NCI-H2227 treated with DMSO at 0.1 percent for 48 hours (cell line): ENCODE data around the gene COL18A1.
A peak's percentile ranks its signal among the peaks of the same experiment; 100 is the strongest.

Experiments
- DNase-seq: peaks from one replicate; lab custom pipeline; 2025; lab: John Stamatoyannopoulos, UW

The COL18A1 gene

DNA sequence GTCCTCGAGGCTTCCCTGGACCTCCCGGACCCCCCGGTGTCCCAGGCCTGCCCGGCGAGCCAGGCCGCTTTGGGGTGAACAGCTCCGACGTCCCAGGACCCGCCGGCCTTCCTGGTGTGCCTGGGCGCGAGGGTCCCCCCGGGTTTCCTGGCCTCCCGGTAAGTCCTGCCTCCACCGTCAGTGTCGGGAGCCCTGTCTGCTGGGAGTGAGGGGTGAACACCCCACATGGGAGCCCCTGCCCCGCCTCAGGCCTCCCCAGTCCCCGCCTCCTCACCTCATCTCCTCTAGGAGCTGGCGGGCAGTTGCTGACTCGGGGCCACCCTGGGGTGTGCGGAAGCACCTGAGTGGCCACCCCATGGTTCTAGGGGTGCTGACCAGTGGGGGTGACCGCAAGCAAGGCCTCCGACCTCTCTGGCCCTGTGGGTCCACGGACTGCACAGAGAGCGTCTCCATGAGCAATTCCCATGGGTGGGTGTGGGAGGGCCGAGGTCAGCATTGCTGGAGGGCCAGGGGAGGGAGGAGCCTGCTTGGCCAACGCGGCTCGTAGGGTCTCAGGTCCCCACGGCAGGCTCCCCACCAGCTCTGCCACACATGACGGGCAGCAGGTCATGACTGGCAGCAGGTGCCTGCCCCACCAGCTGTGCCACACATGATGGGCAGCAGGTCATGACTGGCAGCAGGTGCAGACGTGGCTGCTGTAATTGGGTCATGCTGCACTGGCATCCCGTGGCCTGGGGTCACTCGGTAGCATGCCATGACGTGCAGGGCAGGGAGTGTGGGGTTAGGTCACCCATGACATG, 75.9 kb downstream of the COL18A1 start:
- no peak for DNase-seq

DNA sequence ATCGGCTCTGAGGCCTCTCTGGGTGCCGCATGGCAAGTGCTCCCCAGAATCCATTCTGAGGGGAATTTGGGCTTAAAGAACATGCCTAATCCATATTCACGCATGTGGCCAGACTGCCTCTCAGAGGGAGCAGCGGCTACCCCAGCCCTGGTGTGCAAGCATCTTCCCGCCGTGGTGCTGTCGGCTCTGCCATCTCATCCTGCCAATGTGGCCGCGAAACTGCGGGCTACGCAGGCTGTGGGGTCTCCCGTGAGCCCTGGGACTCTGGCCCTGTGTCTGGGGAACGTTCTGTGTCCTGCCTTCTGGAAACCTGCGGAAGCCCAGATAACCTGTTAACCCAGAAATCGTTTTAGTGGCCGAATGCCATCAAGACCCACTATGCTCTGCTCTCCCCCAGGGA, 76.6 kb downstream of the COL18A1 start:
- no peak for DNase-seq

DNA sequence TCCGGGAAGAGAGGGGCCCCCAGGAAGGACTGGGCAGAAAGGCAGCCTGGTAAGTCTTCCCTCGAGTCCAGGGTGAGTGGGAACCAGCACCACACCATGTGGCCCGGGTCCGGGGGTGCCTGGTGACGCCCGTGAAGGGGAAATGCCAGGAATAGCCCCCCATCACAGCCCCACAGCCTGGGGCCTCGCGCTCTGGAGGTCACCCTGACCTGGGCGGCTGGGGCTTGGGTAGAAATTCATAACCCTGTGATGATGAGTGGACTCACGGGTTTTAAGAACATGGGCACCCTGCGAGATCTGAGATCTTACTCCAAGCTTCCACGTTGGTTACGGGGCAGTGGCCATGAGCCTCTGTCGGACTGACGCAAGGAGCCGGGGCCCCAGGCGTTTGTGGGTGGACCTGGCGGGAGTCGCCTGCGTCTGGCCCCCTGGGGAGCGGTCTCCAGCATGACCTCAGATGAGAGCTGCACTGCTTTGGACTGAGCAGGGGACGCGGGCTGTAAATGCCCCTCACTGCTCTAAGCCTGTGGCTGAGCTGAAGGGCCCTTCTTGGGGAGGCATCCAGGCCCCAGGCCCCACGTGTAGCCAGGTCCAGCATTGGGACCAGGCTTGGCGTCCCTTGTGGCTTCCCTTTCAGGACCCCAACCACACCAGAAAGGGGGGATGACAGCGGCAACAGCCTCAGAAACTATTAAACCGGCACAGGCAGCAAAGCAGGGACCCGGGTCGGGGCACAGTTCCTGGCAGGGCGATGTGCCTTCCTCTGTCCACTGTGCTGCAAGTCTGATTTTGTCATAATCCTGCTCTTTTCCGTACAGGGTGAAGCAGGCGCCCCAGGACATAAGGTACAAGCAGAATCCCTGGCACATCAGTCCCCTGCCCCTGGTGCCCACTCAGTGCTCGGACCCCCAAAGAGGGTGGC, 77.3 kb downstream of the COL18A1 start:
- DNase-seq: no peak

DNA sequence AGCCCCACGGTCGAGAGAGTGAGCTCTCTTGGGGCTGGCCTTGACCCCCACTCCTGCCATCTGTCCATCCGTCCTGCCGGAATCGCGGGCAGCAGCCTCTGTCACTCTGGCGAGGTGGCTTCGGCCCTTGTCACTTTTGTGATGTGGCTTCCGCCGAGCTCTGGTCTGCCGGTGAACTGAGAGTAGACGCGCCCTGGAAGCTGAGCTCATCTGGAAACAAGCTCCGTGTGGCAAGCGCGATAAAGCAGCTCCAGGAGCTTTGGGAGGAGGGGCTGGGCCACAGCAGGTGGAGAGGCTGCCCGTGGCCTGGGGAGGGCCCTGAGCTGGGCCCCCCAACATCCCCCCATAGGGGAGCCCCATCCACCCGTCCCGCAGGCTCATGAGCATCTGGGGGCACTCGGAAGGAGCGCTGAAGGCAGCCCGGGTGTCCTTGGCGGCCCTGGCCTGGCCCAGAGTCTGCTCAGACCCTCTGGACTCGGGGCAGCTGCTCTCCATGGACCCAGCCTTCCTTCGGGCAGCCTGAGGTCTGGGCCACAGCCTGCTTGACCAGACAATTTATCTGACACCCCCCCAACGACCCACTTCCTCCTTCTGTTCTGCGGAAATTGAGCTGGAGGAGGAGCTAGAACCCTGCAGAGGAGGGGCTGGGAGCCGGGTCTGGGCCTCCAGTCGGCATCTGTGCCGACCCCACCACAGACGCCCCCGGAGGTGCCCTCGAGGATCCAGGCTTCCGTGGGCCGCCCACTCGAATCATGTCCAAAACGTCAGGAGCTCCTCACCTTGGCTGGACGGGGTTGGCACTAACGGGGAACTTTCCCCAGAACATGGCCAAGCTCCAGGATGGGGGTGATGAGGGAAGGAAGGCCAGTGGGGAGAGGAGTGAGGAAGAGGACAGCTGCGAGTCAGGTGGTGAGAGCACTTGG, 78.2 kb downstream of the COL18A1 start:
- DNase-seq: no peak

DNA sequence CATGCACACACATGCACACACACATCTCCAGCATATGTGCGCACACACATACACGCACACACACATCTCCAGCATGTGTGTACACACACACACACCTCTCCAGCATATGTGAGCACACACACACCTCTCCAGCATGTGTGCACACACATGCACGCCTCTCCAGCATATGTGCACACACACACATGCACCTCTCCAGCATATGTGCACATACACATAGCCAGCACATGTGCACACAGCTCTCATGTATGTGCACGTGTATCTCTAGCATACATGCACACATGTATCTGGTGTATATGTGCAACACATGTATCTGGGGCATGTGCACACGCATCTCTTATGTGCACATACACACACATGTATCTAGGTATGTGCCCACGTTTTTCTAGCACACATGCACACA, 79.4 kb downstream of the COL18A1 start:
- DNase-seq: no peak

DNA sequence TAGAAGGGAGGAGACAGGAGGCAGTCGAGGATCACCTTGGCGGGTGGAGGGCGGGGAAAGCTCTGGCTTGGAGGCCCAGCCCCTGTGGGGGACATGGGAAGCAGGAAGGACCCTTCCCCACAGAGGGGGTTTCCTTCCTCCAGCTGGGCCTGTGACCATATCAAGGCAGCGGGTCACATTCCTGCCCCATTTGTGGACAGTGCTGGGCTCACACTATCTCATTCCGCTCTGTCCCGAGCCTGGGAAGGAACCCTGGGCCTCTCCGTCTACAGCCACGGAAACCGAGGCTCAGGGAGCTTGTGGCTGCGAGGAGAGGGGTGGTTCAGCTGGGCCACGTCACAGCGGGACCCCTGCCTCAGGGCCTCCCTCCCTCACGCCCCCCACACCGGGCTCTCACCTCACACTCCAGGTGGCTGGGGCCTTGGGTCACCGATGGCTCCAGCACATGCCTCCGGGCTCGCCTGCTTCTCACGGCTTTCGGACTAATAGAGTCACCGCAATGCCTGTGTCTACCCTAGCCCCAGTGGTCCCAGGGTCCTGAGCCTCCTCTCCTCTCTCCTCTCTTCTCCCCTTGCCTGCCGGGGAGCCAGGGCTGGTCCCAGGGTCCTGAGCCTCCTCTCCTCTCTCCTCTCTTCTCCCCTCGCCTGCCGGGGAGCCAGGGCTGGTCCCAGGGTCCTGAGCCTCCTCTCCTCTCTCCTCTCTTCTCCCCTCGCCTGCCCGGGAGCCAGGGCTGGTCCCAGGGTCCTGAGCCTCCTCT, 80.9 kb downstream of the COL18A1 start:
- no peak for DNase-seq

DNA sequence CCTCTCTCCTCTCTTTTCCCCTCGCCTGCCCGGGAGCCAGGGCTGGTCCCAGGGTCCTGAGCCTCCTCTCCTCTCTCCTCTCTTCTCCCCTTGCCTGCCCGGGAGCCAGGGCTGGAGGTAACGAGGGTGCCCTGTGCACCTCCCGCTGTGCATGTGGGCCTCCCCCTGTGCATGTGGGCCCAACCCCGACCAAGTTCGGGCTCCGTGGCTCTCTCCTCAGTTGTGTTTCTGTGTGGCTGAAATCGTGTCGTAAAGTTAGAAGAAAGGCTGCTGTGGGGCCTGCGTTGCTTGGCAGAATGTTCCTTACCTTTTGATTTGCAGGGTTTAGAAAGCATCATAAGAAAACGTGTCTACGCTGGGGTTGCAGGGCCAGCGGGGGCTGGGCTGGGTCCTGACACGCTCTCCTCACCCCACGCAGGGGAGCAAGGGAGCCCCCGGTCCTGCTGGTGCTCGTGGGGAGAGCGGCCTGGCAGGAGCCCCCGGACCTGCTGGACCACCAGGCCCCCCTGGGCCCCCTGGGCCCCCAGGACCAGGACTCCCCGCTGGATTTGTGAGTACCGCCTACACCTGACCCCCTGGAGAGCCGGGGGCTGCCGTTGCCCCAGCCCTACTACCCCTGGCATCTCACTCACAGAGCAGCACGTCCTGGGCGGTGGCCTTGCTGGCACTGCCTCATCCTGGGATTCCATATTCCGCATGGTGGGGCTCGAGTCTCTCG, 81.6 kb downstream of the COL18A1 start:
- DNase-seq: no peak

DNA sequence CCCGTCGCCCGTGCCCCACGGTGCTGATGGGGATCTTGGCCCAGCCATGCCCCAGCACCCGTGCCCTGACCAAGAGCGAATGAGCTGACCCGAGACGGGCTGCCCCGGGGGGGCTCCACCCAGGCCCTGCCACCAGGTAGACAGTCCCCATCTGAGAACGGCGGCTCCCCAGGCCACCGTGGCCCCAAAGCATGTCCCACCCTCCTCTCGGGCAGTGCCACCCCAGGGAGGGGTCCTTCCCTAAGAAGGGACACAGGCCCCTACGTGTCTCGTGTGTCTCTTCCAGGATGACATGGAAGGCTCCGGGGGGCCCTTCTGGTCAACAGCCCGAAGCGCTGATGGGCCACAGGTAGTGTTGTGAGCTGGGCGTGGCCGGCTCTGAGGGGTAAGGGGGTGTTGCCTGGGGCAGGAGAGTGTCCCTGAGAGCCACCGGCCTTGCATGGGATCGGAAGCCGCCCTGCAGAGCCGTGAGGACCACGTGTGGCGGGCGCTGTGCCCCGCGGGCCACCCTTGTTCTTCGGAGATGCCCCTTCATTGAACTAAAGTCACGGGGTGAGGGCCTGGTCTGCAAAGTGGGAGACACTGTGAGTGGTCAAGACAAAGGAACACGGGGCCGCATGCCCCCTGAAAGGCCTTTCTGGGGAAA, 82.3 kb downstream of the COL18A1 start:
- no peak for DNase-seq

DNA sequence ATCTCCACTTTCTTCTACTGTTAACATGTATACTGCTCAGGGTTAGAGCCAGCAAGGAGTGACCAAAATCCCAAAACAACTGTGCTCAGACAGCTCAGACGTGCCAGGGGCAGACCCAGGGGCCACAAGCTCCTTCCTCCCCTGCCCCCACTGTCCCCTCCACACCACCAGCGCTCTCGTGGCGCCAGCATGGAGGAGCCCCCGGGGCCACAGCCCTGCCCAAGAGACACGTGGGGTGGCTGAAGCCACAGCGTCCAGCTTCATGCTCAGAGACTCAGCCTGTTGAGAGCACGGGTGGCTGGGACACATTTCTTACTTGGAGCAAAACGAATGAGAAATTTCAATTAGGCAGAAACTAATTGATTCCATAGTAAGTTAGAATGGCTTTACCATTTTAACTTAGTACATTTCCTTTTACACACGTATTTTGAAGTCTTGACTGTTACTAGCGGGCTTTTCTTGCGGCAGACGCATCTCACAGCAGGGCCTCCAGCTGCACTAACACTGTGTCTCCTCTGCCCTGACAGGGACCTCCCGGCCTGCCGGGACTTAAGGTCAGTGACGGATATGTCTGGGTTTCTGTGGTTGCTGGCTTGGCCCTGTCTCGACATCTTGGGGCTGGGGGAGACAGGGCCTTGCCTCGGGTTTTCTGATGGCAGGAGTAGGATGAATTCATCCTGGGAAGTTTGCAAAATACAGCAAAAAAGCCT, 83.1 kb downstream of the COL18A1 start:
- DNase-seq: no peak

DNA sequence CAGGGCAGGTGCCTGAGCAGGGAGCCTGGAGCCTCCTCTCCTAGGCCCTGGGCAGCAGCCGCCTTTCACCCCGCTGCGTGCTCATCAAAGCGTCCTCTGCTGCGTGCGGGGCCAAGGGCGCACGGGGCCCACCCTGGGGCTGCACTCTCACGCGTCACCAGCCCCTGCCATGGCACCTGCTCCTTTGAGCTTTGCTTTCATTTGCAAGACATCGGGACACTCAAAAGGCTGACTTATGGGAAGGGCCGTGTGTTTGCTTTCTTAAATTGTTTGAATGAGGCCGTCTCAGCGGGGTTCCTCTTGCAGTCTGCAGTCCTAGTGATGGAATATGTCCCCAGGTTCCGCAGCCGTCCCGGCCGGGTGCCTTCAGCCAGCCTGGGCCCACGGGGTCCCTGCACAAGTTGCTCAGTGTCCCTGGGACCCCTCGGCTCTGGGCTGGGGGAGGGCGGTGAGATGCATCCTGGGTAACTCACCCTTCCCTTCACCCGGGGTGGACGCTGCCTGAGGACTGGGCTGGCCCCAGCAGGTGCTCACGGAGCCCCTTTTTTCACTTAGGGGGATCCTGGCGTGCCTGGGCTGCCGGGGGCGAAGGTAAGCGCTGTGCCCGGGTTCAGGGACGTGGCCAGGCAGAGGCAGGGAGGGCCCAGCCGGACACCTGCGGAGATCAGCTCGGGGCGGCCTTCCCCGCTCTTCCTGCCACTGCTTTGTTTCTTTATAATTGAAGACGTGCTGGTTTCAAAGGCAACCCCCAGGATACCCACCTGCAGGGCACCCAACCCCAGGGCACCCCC, 84.2 kb downstream of the COL18A1 start:
- peak; percentile 13 for DNase-seq

DNA sequence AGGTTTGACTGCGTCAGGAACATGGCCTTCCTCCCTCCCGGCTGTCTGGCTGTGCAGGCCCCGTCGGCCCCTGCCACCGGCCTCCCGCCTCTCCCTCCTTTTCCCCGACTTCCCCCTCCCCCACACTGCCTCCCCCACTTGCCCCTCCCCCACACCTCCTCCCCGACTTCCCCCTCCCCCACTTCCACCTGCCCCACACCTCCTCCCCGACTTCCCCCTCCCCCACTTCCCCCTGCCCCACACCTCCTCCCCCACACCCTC, 84.7 kb downstream of the COL18A1 start:
- DNase-seq: no peak

DNA sequence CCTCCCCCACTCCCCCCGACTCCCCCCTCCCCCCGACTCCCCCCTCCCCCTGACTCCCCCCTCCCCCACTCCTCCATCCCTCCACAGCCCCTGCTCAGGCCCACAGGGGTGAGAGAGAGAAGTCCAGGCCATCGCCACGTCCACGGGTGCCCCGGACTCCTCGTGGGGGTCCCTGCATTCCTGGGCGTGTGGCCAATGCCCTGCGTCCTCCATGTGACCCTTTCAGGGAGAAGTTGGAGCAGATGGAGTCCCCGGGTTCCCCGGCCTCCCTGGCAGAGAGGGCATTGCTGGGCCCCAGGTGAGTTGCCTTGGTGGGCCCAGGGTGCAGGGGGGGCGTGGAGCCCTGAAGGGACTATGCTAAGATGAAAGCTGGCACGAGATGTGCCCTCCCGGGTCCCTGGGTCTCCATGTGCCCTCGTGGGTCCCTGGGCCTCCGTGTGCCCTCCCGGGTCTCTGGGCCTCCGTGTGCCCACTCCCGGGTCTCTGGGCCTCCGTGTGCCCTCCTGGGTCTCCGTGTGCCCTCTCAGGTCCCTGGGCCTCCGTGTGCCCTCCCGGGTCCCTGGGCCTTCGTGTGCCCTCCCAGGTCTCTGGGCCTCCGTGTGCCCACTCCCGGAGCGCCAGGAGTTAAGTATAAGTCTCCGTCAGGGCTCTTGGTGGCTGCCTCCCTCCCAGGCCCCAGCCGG, 85.2 kb downstream of the COL18A1 start:
- DNase-seq: no peak

DNA sequence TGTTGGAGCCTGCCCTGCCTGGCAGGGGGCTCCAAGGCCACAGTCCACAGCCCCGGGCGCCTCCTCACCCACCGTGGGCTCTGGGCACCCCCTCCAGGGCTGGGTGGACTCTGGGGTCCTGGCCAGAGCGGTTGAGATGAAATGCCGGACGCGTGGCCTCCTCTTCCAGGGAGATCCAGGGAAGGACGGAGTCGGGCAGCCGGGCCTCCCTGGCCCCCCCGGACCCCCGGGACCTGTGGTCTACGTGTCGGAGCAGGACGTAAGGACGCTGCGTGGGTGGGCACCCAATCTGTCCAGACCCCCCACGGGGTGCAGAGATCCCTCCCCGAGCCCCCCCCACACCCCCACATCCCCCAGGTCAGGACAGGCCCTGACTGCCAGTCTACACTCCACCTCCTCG, 86.1 kb downstream of the COL18A1 start:
- no peak for DNase-seq

DNA sequence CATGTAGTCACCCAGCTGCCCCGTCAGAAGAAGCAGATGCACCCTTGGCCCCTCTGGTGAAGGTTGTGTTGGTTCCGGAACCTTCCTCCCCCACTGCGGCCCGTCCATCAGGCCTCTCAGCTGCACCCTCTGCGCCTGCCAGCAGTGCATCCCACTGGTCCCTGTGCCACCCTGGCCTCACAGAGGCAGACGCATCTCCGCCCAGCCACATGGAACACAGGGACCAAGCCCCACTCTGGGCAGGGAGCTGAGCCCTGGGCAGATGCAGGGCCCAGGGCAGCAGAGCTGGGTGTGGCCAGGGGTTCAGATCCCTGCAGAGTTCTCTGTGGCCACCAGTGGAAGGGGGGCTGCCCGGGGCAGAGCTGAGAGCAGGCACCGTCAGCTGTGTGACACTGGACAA, 86.7 kb downstream of the COL18A1 start:
- DNase-seq: no peak

DNA sequence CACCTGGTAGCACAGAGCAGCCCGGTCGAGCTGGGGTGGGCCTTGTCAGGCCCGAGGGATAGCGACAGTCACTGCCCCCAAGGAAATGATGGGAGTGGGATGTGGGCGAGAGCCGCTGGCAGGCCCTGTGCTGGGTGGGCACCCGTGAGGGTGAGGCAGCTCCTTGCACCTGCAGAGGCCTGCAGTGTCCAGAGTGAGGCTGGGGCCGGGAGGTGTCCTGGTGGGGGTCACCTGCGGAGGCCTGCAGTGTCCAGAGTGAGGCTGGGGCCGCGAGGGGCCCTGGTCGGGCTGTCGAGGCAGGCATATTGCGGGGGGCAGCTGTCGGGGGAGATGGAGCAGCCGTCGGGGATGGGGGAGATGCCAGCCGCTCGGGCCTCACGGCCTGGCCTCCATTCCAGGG, 87.8 kb downstream of the COL18A1 start:
- DNase-seq: no peak

DNA sequence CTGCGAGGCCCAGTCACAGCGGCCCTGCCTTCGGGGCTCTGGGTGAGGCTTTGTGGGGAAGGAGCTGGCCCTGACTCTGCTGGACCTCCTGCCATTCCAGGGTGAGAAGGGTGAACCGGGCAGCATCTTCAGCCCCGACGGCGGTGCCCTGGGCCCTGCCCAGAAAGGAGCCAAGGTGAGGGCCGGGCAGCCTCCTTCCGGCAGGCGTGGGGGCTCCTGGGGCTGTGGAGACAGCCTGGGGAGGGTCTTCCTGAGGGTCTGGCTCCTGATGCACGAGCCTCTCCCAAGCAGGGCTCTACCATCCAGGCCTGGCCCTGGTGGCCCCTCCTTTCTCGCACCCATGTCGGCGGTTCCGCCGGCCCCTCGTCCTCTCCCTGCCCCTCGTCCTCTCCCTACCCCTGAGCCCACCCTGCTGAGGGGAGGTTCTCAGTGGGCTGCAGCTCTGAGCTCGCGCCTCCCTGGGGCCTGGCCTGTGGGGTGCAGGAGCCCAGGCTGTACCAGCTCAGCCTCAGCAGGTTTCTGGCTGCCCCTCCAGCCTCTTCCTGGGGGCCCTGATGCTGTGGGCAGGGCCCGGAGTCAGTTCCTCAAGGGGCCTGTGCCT, 88.5 kb downstream of the COL18A1 start:
- no peak for DNase-seq

DNA sequence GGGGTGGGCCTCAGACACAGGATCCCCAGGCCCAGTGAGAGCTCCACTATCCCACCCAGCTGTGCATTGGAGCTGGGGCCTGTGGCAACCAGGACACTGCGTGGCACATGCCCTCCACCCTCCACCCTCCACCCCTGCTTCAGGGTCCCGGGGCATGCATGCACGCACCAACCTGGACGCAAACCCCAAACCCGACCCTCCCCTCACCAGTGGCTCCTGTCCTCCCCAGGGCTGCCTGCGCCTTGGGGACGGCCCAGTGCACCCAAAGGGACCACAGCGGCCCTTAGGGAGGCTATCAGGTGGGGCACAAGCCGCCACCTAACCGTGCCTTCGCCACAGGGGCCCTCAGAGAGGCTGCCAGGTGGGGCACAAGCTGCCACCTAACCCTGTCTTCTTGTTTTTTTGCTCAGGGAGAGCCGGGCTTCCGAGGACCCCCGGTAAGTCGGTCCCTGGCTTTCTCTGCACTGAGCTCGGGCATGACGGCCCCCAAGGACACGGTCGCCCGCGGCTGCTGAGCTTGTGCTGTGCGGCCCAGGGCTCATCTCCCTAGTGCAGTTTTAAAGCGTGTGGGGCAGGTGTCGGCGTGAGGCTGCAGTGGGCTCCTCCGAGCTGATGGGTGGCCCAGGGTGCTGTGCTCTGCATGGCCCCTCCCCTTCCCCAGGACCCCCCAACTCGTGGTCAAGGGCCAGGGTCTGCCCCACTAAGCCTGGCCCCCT, 89.3 kb downstream of the COL18A1 start:
- DNase-seq: no peak
